Transverse colon (tissue), 4 donors: ENCODE measurements around the gene JPT1. TPM values are rescaled to one million over a fixed set of nuclear protein-coding genes. Genes with fewer than 3 reads are reported as not detected.

Source experiments
- DNase-seq: peaks from one replicate; pipeline ENCODE4 v3.0.0-alpha.2; 2019
- H3K27ac ChIP-seq, 4 donors: fragments of 200-600 bp; sonication (generic); 2 replicates each; pipeline ENCODE4 v1.5.1; 2016 to 2018; ENCODE audit warnings: inconsistent platforms in 4 of 4
- H3K27me3 ChIP-seq: fragments of 200-600 bp; sonication (generic); 2 replicates; pipeline ENCODE4 v1.5.1; 2017; ENCODE audit warnings: inconsistent platforms
- H3K36me3 ChIP-seq, 4 donors: fragments of 200-600 bp; sonication (generic); 2 replicates each; pipeline ENCODE4 v1.5.1; 2017 to 2019; ENCODE audit warnings: inconsistent platforms in 4 of 4
- H3K4me1 ChIP-seq, 4 donors: fragments of 200-600 bp; sonication (generic); 2 replicates each; pipeline ENCODE4 v1.5.1; 2017 to 2020; ENCODE audit warnings: inconsistent platforms in 4 of 4
- H3K4me3 ChIP-seq, 4 donors: fragments of 200-600 bp; sonication (generic); 1 replicate in 1 of 4; 2 replicates in 3 of 4; pipeline versions ENCODE4 v1.5.1 to v1.6.1; 2017 to 2019; ENCODE audit warnings: inconsistent platforms in 4 of 4
- H3K9me3 ChIP-seq, 2 donors: fragments of 200-600 bp; sonication (generic); 2 replicates each; pipeline ENCODE4 v1.5.1; 2017 to 2019; ENCODE audit warnings: inconsistent platforms in 2 of 2
- CTCF ChIP-seq, 5 experiments: fragments of 200-600 bp in 3 of 5; fragments of 450-650 bp in 2 of 5; sonication (generic) in 3 of 5; IDR thresholded peaks; 1 replicate in 2 of 5; 2 replicates in 3 of 5; pipeline ENCODE4 v1.5.1; 2016 to 2017; ENCODE audit warnings: antibody characterized with exemption in 5 of 5, inconsistent platforms in 3 of 5, mild to moderate bottlenecking in 2 of 5, moderate library complexity in 1 of 5
- EP300 ChIP-seq: sonication (generic); formaldehyde crosslinking; IDR thresholded peaks from one replicate; pipeline ENCODE4 v1.6.1; 2017; ENCODE audit warnings: antibody characterized with exemption, low read depth
- POLR2A ChIP-seq: fragments of 450-650 bp; IDR thresholded peaks from one replicate; pipeline ENCODE4 v1.6.1; 2016; ENCODE audit warnings: antibody characterized with exemption, mild to moderate bottlenecking, moderate library complexity
- POLR2AphosphoS5 ChIP-seq, 3 donors: sonication (generic); formaldehyde crosslinking; IDR thresholded peaks; one replicate each; pipeline ENCODE4 v1.6.1; 2016; ENCODE audit warnings: antibody characterized with exemption in 3 of 3
- WGBS, 2 donors: methylation state at CpG; one replicate each; pipeline ENCODE4 v1.1.5; 2018; ENCODE audit warnings: low coverage in 1 of 2; 5-methylcytosine and 5-hydroxymethylcytosine counted together
- in situ Hi-C, 4 donors: fragments of 200-750 bp; cut with MboI; loops; one replicate each; pipeline versions ENCODE4 v1.15.0 to v1.15.1; 2017; ENCODE audit warnings: low sequenced_read_pairs in 3 of 4, low pct_ligation_motif_present in 1 of 4, low pct_unique_long_range_greater_than_20kb in 1 of 4
- intact Hi-C: fragments of 100-400 bp; cut with DNase I; formaldehyde crosslinking; loops from one replicate; pipeline ENCODE4 v1.15.1; 2023; ENCODE audit warnings: low total_unique reads
- total RNA-seq, 4 donors: library from RNA; depleted of rRNA; stranded (reverse); fragments of >200 nt; gene quantifications; one replicate each; pipeline ENCODE4 v1.1.0, GENCODE V29; 2016

Gene JPT1
- total RNA-seq, 4 donors from 2014 or later, result 61.7 to 293 (median 219) TPM

DNA sequence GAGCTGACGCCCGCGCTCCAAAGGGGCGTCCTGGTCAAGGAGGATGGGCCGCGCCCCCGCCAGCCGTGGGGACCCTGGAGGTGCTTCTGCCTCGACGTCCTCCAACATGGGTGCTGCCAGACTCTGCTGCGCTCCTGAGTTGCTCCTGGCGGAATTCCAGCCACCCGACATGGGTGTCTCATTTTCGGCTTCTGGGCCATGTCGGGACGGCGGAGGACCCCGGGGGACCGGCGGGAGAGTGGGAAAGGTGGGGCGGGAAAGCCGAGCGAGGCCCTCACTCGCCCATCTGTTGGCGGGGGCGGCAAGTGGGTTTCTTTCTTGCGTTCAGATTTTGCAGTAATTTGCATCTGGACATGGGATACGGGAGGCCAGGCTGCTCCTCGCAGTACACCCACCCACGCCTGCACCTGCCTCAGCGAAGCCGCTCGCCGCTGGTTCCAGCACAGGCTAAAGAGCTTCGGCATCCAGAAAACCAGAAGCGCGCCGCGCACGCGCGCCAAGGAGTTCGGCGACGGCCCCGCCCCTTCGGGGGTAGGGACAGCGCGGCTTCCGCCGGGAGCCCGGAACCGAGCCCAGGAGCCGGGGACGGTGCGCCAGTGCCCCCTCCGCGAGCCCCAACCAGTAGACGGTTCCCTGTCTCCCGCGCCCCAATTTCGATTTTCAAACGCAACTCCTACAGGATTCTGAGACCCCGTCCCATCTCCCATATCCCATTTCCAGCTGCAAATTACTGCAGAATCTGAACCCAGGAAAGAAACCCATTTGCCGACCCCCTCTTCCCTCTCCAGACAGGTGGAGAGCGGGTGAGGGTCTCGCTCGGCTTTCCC lies 44.7 kb downstream of the JPT1 start, which contains the start of gene ARMC7:
Gene ARMC7 (plus strand): TSS at position 563 of the 827 bp plus-strand sequence. CDS start 320 bp downstream, outside the sequence.
- Histone ChIP-seq H3K27ac (peak within 1 kb of the TSS; percentile 84 to 88 (median 86)), H3K9me3 (no peaks in the 10 kb centered on the region), H3K4me3 (peak within 1 kb of the TSS; percentile 71 to 90 (median 78)), H3K27me3 (no peaks in the 10 kb centered on the region), H3K4me1 (peaks cover 6 to 38% (median 25%) of the 10 kb centered on the region in 4 donors), H3K36me3 (no peaks in the 10 kb centered on the region)
- 0 to 1% methylated on average over 17 to 55 of the region's 68 CpGs for WGBS, 2 donors
- peak; percentile 95 for DNase-seq
- intact Hi-C loops (loop anchor here (5.0 to 10.0 kb wide), 3 partner anchors 63 to 295 kb away; partner anchors contain the start of gene GRB2), in situ Hi-C loops (loop anchor here (10.0 kb wide), 2 partner anchors 65 to 95 kb away; partner anchors contain the start of gene NUP85 (in 1 of the 4))
- TF ChIP-seq EP300 (no peak), CTCF (IDR thresholded peaks at IDR 0.05) (peak in 1 of 5 experiments; percentile 3), POLR2AphosphoS5 (IDR thresholded peaks at IDR 0.05) (peak; percentile 84 to 92 (median 84)), POLR2A (peak; percentile 88)

GRCh38 chr17:75109046-75109406 lies 45.3 kb downstream of the JPT1 start:
- H3K4me3 ChIP-seq, result peak overlapping the region; percentile 71 to 90 (median 78)
- no peak for TF ChIP-seq EP300
- no peak for TF ChIP-seq CTCF (IDR thresholded peaks at IDR 0.05)
- no peak for TF ChIP-seq POLR2A
- no peak for TF ChIP-seq POLR2AphosphoS5 (IDR thresholded peaks at IDR 0.05)
- in situ Hi-C loops, result no loop called here
- DNase-seq, result no peak
- intact Hi-C loops, result no loop called here
- H3K27ac ChIP-seq, result peak overlapping the region in 2 of 4 donors; percentile 84 to 88
- H3K9me3 ChIP-seq, result no peaks in the 10 kb centered on the region
- no peaks in the 10 kb centered on the region for H3K27me3 ChIP-seq
- H3K4me1 ChIP-seq, result peaks cover 6 to 32% (median 22%) of the 10 kb centered on the region in 4 donors
- WGBS, 2 donors, result 4 to 17% methylated on average over 2 to 22 of the region's 22 CpGs
- no peaks in the 10 kb centered on the region for H3K36me3 ChIP-seq

GRCh38 chr17:75108193-75108592 lies 46.1 kb downstream of the JPT1 start:
- H3K4me3 ChIP-seq, result no peak overlapping the region
- H3K27ac ChIP-seq, result no peak overlapping the region
- peaks cover 6 to 27% (median 17%) of the 10 kb centered on the region in 4 donors for H3K4me1 ChIP-seq
- no peaks in the 10 kb centered on the region for H3K9me3 ChIP-seq
- H3K36me3 ChIP-seq, result no peaks in the 10 kb centered on the region
- no peak for TF ChIP-seq POLR2AphosphoS5 (IDR thresholded peaks at IDR 0.05)
- no peak for TF ChIP-seq EP300
- TF ChIP-seq POLR2A, result no peak
- no peak for TF ChIP-seq CTCF (IDR thresholded peaks at IDR 0.05)
- no peak for DNase-seq
- no peaks in the 10 kb centered on the region for H3K27me3 ChIP-seq
- 86 to 100% methylated on average over 1 to 2 of the region's 2 CpGs for WGBS, 2 donors
- in situ Hi-C loops (no loop called here), intact Hi-C loops (no loop called here)
